Karpas-422 (cell line): ENCODE results near the gene TMEM260. TPM values are rescaled to one million over a fixed set of nuclear protein-coding genes. Genes with fewer than 3 reads are reported as not detected.

Experiments
- DNase-seq: peaks from one replicate; pipeline ENCODE4 v3.0.0-alpha.2; 2015
- H2AFZ ChIP-seq: fragments of 200-600 bp; sonication (generic); 2 replicates; pipeline ENCODE4 v1.6.1; 2014; ENCODE audit warnings: antibody characterized with exemption, low read length, mixed read lengths
- H3K27ac ChIP-seq: fragments of 200-600 bp; sonication (generic); 2 replicates; pipeline ENCODE4 v1.5.1; 2014; ENCODE audit warnings: mild to moderate bottlenecking, low read length, moderate library complexity
- H3K27me3 ChIP-seq: fragments of 200-600 bp; sonication (generic); 2 replicates; pipeline ENCODE4 v1.6.1; 2014; ENCODE audit warnings: low read length, mixed read lengths
- H3K36me3 ChIP-seq: fragments of 200-600 bp; sonication (generic); 2 replicates; pipeline ENCODE4 v1.6.1; 2014; ENCODE audit warnings: low read length, mixed read lengths; ENCODE audit not compliant: insufficient read depth
- H3K4me1 ChIP-seq: fragments of 200-600 bp; sonication (generic); 2 replicates; pipeline ENCODE4 v1.6.1; 2014; ENCODE audit warnings: mild to moderate bottlenecking, low read length, mixed read lengths
- H3K4me2 ChIP-seq: fragments of 200-600 bp; sonication (generic); 2 replicates; pipeline ENCODE4 v1.6.1; 2014; ENCODE audit warnings: low read length, low read depth, mild to moderate bottlenecking; ENCODE audit not compliant: poor library complexity, severe bottlenecking
- H3K4me3 ChIP-seq: fragments of 200-600 bp; sonication (generic); 2 replicates; pipeline ENCODE4 v1.5.1; 2014; ENCODE audit warnings: mild to moderate bottlenecking, antibody characterized with exemption, low read length, mixed read lengths
- H3K79me2 ChIP-seq: fragments of 200-600 bp; sonication (generic); 2 replicates; pipeline ENCODE4 v1.6.1; 2014; ENCODE audit warnings: mild to moderate bottlenecking, low read length, mixed read lengths
- H3K9ac ChIP-seq: fragments of 200-600 bp; sonication (generic); 2 replicates; pipeline ENCODE4 v1.6.0; 2014; ENCODE audit warnings: low read length
- H3K9me2 ChIP-seq: fragments of 200-600 bp; sonication (generic), shearing (Covaris generic); replicated peaks from 2 replicates; pipeline ENCODE4 v1.6.0; 2014; ENCODE audit warnings: mild to moderate bottlenecking, low read length, moderate library complexity; ENCODE audit not compliant: insufficient read depth
- H3K9me3 ChIP-seq: fragments of 300-700, 200-600 bp; sonication (generic); 2 replicates; pipeline ENCODE4 v1.6.1; 2014; ENCODE audit warnings: low read length, mixed read lengths
- H4K20me1 ChIP-seq: fragments of 200-600 bp; sonication (generic); 2 replicates; pipeline ENCODE4 v1.6.1; 2014; ENCODE audit warnings: mild to moderate bottlenecking, antibody characterized with exemption, low read length, low read depth; ENCODE audit not compliant: insufficient read depth
- total RNA-seq: library from RNA; depleted of rRNA; stranded (reverse); fragments of >200 nt; shearing (Covaris generic); gene quantifications from 2 replicates; pipeline ENCODE4 v1.2.3, GENCODE V29; 2014; ENCODE audit warnings: low replicate concordance

Gene TMEM260
- total RNA-seq, 1 experiment from 2014 or later, result 38.9 TPM

DNA sequence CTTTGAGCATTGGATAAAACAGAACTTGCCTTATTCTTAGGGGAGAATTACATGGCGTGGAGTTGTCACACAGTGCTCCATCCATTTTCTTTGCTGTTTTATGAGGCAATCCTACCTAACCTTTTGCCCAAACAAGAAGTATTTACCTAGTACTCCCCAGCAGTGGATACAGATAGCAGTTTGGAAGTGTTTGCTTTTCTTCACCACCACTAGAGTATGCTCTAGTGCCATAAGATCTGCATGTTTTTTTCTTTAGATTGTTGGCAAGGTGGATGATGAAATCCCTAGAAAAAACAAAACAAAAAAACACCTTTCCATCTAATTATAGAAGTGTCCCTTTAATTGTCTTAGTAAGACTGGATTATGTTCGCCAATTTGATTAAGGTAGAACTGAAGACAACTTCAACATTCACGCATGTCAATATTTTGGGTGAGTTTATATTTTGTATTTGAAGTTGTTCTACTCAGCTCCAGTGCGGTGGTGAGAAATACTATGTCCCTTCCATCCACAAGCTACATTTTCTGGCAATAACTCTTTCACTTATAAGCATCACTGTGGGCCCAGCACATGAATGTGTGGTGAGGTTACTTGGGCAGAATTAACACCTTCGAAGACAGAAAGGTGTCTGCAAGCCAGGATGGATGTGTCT is 23.6 kb upstream of the TMEM260 start:
- Histone ChIP-seq H3K79me2 (no peaks in the 10 kb centered on the region), H2AFZ (no peak overlapping the region), H4K20me1 (no peaks in the 10 kb centered on the region), H3K9me3 (no peaks in the 10 kb centered on the region), H3K4me1 (no peaks in the 10 kb centered on the region), H3K4me2 (no peak overlapping the region), H3K4me3 (no peak overlapping the region), H3K27ac (no peak overlapping the region), H3K36me3 (no peaks in the 10 kb centered on the region), H3K27me3 (no peaks in the 10 kb centered on the region), H3K9me2 (no peaks in the 10 kb centered on the region), H3K9ac (no peak overlapping the region)
- peak; percentile 64 for DNase-seq

DNA sequence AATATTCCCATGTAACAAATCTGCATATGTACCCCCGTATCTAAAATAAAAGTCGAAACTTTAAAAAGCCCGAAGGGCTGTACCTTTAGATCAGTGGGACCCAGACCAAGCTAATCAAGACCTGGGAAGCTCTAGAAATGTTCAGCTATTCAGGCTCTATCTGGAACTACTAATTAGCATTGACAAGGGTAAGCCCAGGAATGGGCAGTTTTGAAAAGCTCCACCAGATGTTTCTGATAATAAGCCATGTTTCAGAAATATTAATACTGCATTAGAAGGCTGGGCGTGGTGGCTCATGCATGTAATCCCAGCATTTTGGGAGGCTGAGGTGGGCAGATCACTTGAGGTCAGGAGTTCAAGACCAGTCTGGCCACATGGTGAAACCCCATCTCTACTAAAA is 20.4 kb upstream of the TMEM260 start:
- Histone ChIP-seq H3K9me3 (no peaks in the 10 kb centered on the region), H3K9ac (no peak overlapping the region), H3K36me3 (no peaks in the 10 kb centered on the region), H3K4me3 (no peak overlapping the region), H3K4me1 (no peaks in the 10 kb centered on the region), H2AFZ (no peak overlapping the region), H4K20me1 (no peaks in the 10 kb centered on the region), H3K27me3 (no peaks in the 10 kb centered on the region), H3K27ac (no peak overlapping the region), H3K79me2 (no peaks in the 10 kb centered on the region), H3K9me2 (no peaks in the 10 kb centered on the region), H3K4me2 (no peak overlapping the region)
- no peak for DNase-seq

DNA sequence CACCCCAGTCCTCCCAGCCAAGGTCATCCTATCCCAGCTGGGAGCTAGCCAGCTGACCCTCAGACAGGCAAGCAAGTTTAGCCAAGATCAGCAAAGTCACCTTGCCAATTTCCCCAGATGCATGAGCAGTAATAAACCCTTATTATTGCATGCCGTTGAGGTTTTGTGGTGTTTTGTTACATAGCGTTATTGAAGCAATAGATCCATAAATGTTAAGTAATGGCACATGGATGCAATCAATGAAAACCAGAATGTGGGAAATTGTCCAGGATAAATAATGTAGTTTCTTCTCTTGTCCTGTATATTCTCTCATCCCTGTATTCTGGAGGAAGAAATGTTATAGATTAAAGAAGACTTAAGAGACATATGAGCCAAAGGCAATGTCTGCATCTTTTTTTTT is 18.0 kb upstream of the TMEM260 start:
- DNase-seq, result no peak
- H3K4me2 ChIP-seq, result no peak overlapping the region
- H3K79me2 ChIP-seq, result no peaks in the 10 kb centered on the region
- H4K20me1 ChIP-seq, result no peaks in the 10 kb centered on the region
- no peak overlapping the region for H3K9ac ChIP-seq
- no peaks in the 10 kb centered on the region for H3K27me3 ChIP-seq
- no peak overlapping the region for H2AFZ ChIP-seq
- no peaks in the 10 kb centered on the region for H3K9me3 ChIP-seq
- no peaks in the 10 kb centered on the region for H3K4me1 ChIP-seq
- no peak overlapping the region for H3K4me3 ChIP-seq
- H3K9me2 ChIP-seq, result no peaks in the 10 kb centered on the region
- no peak overlapping the region for H3K27ac ChIP-seq
- no peaks in the 10 kb centered on the region for H3K36me3 ChIP-seq

DNA sequence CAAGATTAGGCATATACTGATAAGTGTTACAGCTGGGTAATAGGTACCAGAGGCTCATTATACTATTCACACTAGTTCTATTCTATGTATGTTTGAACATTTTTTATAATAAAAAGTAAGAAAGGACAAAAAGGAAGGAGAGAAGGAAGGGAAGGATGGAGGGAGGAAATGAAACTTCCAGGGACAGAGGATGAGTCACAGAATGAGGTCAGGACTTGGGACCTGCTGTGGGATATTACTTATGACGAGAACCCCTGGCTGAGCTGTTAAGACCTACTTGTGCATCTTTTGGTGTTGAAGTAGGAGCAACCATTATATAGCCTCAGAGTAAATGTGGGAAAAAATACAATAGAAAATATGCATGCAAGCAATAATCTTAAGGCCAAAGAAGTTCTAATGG is 16.7 kb upstream of the TMEM260 start:
- no peak for DNase-seq
- Histone ChIP-seq H3K36me3 (no peaks in the 10 kb centered on the region), H4K20me1 (no peaks in the 10 kb centered on the region), H3K79me2 (no peaks in the 10 kb centered on the region), H2AFZ (no peak overlapping the region), H3K27ac (no peak overlapping the region), H3K9me3 (no peaks in the 10 kb centered on the region), H3K4me3 (no peak overlapping the region), H3K9me2 (no peaks in the 10 kb centered on the region), H3K4me2 (no peak overlapping the region), H3K4me1 (no peaks in the 10 kb centered on the region), H3K9ac (no peak overlapping the region), H3K27me3 (no peaks in the 10 kb centered on the region)

DNA sequence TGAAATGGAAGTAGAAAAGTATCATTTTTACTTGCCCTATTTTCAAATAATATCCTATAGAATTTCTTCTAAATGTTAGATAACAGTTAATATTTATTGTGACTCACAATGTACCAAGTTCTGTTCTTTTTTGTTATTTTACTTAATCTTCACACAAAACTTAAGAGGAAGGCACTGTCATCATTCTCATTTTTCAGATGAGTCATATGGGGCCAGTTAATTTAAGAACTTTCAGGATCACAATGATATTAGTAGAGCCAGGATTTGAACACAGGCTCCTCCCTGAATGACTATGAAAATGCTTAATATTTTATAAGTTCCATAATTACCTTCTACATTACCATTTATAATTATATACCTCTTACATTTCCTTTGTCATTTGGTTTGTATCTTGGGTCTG is 10.4 kb upstream of the TMEM260 start:
- no peaks in the 10 kb centered on the region for H3K79me2 ChIP-seq
- H3K4me3 ChIP-seq, result no peak overlapping the region
- no peaks in the 10 kb centered on the region for H4K20me1 ChIP-seq
- H3K9me3 ChIP-seq, result no peaks in the 10 kb centered on the region
- H3K9me2 ChIP-seq, result no peaks in the 10 kb centered on the region
- no peak overlapping the region for H2AFZ ChIP-seq
- no peaks in the 10 kb centered on the region for H3K4me1 ChIP-seq
- H3K4me2 ChIP-seq, result no peak overlapping the region
- H3K9ac ChIP-seq, result no peak overlapping the region
- H3K27ac ChIP-seq, result no peak overlapping the region
- H3K27me3 ChIP-seq, result no peaks in the 10 kb centered on the region
- H3K36me3 ChIP-seq, result no peaks in the 10 kb centered on the region
- no peak for DNase-seq

DNA sequence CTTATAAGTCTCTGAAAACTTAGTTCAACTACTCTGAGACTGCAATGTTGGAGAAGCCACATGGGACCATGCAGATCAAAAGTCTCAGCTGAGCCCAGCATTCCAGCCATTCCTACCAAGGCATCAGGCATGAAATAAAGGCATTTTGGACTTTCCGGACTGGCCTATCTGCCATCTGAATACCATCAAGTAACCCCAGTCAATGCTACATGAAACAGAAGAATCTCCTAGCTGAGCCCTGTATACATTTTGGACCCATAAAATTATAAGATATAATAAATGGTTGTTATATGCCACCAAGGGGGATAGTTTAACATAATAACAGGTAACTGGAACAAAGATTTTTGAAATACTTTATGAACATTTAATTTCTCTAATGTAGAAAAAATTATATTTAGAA is 9.3 kb upstream of the TMEM260 start:
- Histone ChIP-seq H3K9me3 (no peaks in the 10 kb centered on the region), H3K9me2 (no peaks in the 10 kb centered on the region)
- DNase-seq, result no peak

DNA sequence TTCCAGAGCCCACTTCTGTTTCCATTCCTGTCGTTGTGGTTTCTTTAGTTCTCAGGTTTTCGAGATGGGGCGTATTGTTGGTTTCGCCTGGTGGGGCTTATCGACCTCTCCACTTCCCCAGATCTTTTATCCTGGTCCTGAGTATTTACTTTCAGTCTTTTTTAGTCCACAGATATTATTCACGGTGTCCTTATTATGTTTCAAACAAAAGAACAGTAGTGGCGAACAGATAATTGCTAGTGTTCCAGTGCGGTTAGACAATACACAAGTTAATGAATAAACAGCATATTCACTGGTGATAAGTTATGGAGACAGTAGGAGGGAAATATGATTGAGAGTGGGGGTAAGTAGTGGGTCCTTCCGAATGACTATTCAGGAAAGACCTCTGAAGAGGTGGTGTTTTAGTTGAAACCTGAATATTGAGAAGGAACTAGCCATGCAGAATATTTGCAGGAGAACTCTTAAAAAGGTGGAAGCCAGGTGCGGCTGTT is 668 bp downstream of the TMEM260 start:
- H3K27ac ChIP-seq, result peak overlapping the region; percentile 0; the same call in 1 of the 2 replicates
- no peaks in the 10 kb centered on the region for H3K9me2 ChIP-seq
- peaks cover 54% of the 10 kb centered on the region for H3K79me2 ChIP-seq
- no peaks in the 10 kb centered on the region for H3K27me3 ChIP-seq
- peaks cover 38% of the 10 kb centered on the region for H3K4me1 ChIP-seq
- peak overlapping the region; percentile 88 for H3K9ac ChIP-seq
- peaks cover 20% of the 10 kb centered on the region for H4K20me1 ChIP-seq
- no peak overlapping the region; the same call in 1 of the 2 replicates for H2AFZ ChIP-seq
- H3K4me2 ChIP-seq, result peak overlapping the region; percentile 94
- H3K4me3 ChIP-seq, result peak overlapping the region; percentile 72
- no peaks in the 10 kb centered on the region for H3K9me3 ChIP-seq
- no peaks in the 10 kb centered on the region for H3K36me3 ChIP-seq
- peak; percentile 72 for DNase-seq

More for the DNA sequence above, 9.3 kb upstream of the TMEM260 start:
- H3K4me2 ChIP-seq, result no peak overlapping the region
- no peak overlapping the region for H3K9ac ChIP-seq
- no peaks in the 10 kb centered on the region for H4K20me1 ChIP-seq
- no peak overlapping the region for H3K4me3 ChIP-seq
- no peaks in the 10 kb centered on the region for H3K4me1 ChIP-seq
- H3K27me3 ChIP-seq, result no peaks in the 10 kb centered on the region
- H3K79me2 ChIP-seq, result no peaks in the 10 kb centered on the region
- H3K36me3 ChIP-seq, result no peaks in the 10 kb centered on the region
- no peak overlapping the region for H2AFZ ChIP-seq
- no peak overlapping the region for H3K27ac ChIP-seq

DNA sequence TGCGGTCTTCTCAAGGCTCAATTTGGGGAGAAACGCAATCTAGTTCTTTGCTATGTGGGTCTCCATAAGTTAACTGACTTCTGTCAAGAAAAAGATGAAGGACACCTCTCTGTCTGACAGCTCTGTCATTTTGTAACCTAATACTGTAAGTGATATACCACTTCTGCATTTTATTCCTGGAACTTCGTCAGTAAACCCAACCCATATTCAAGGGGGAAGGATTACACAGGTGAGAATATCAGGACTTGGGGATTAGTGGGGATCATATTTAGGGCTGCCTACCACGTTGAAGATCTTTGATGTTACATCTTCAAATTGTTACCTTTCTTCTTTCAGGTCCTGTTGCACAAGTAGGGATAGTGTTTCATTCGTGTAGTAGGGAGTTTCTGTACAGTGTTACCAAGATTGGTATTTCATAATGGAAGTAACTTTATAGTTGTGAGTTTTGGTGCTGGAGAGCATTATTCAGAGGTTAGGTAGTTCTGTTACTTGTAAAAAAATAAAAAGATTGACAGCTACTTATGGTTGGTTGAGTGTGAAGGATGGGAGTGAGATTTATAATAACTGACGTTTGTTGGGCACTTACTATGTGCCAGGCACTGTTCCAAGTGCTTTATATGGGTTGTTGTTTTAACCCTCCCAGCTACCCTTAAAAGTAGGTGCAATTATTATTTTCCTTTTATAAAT is 1.6 kb downstream of the TMEM260 start:
- no peaks in the 10 kb centered on the region for H3K9me3 ChIP-seq
- H3K9ac ChIP-seq, result peak overlapping the region; percentile 88
- H3K4me3 ChIP-seq, result peak overlapping the region; percentile 72

More for the DNA sequence above, 1.6 kb downstream of the TMEM260 start:
- H3K27me3 ChIP-seq, result no peaks in the 10 kb centered on the region
- peaks cover 4% of the 10 kb centered on the region; the same call in 1 of the 2 replicates for H3K36me3 ChIP-seq
- H3K4me1 ChIP-seq, result peaks cover 38% of the 10 kb centered on the region
- peak overlapping the region; percentile 94 for H3K4me2 ChIP-seq
- H3K27ac ChIP-seq, result 0 out of 2 replicates have a peak overlapping the region, but pooled peaks have one; percentile 15
- DNase-seq, result peak; percentile 78
- peaks cover 64% of the 10 kb centered on the region for H3K79me2 ChIP-seq
- no peaks in the 10 kb centered on the region for H3K9me2 ChIP-seq
- H2AFZ ChIP-seq, result no peak overlapping the region
- peaks cover 20% of the 10 kb centered on the region for H4K20me1 ChIP-seq
